Neural crest cell (in vitro differentiated cells): ENCODE measurements around the gene COL16A1. TPM values are rescaled to one million over a fixed set of nuclear protein-coding genes. Genes with fewer than 3 reads are reported as not detected.

ENCODE experiments used
- DNase-seq: peaks from one replicate; pipeline ENCODE4 v3.0.0; 2021; ENCODE audit warnings: low read depth, mixed read lengths, low spot score
- H3K27ac Mint-ChIP-seq: one replicate; pipeline ENCODE4 v1.8.0; 2021; ENCODE audit warnings: mild to moderate bottlenecking, mixed read lengths; ENCODE audit not compliant: unreplicated experiment
- H3K27me3 Mint-ChIP-seq: 2 replicates; pipeline ENCODE4 v1.8.0; 2021; ENCODE audit warnings: low read depth, mild to moderate bottlenecking, mixed read lengths
- H3K36me3 Mint-ChIP-seq: 2 replicates; pipeline ENCODE4 v1.8.0; 2021; ENCODE audit warnings: low read depth, mild to moderate bottlenecking, mixed read lengths
- H3K4me1 Mint-ChIP-seq: 2 replicates; pipeline ENCODE4 v1.8.0; 2021; ENCODE audit warnings: mixed read lengths
- H3K4me3 Mint-ChIP-seq: one replicate; pipeline ENCODE4 v1.8.0; 2021; ENCODE audit warnings: mild to moderate bottlenecking, mixed read lengths
- H3K9me3 Mint-ChIP-seq: 2 replicates; pipeline ENCODE4 v1.8.0; 2021; ENCODE audit warnings: mixed read lengths
- CTCF ChIP-seq: fragments of 200-600 bp; sonication (generic); conservative IDR thresholded peaks from 2 replicates; pipeline ENCODE4 v1.5.0; 2021; ENCODE audit warnings: antibody characterized with exemption, mild to moderate bottlenecking
- total RNA-seq: library from RNA; stranded (reverse); gene quantifications from 2 replicates; pipeline ENCODE4 v1.2.1, GENCODE V29; 2021

The COL16A1 gene
- total RNA-seq, 1 donor from 2014 or later: 0.72 TPM

GRCh38 chr1:31749785-31750735 lies 46.2 kb upstream of the COL16A1 start:
- Mint-ChIP-seq H3K4me3 (no peak overlapping the region), H3K36me3 (no peaks in the 10 kb centered on the region), H3K4me1 (peaks cover 39% of the 10 kb centered on the region), H3K27ac (peak overlapping the region; percentile 81), H3K27me3 (no peaks in the 10 kb centered on the region), H3K9me3 (no peaks in the 10 kb centered on the region)
- no peak for DNase-seq
- no peak for TF ChIP-seq CTCF

GRCh38 chr1:31748365-31748764 lies 44.5 kb upstream of the COL16A1 start:
- H3K4me1 Mint-ChIP-seq: peaks cover 39% of the 10 kb centered on the region
- H3K27me3 Mint-ChIP-seq: no peaks in the 10 kb centered on the region
- no peak for DNase-seq

GRCh38 chr1:31747304-31747703 lies 43.5 kb upstream of the COL16A1 start:
- Mint-ChIP-seq H3K36me3 (no peaks in the 10 kb centered on the region), H3K27ac (peak overlapping the region; percentile 20), H3K4me3 (no peak overlapping the region), H3K9me3 (no peaks in the 10 kb centered on the region), H3K27me3 (no peaks in the 10 kb centered on the region), H3K4me1 (peaks cover 37% of the 10 kb centered on the region)
- no peak for DNase-seq
- no peak for TF ChIP-seq CTCF

More at GRCh38 chr1:31748365-31748764, 44.5 kb upstream of the COL16A1 start:
- H3K27ac Mint-ChIP-seq: no peak overlapping the region
- no peak overlapping the region for H3K4me3 Mint-ChIP-seq
- no peaks in the 10 kb centered on the region for H3K36me3 Mint-ChIP-seq
- no peaks in the 10 kb centered on the region for H3K9me3 Mint-ChIP-seq
- TF ChIP-seq CTCF: no peak

- no peak for TF ChIP-seq CTCF
- H3K4me3 Mint-ChIP-seq: no peak overlapping the region
- H3K27me3 Mint-ChIP-seq: no peaks in the 10 kb centered on the region
- H3K9me3 Mint-ChIP-seq: no peaks in the 10 kb centered on the region
- no peaks in the 10 kb centered on the region for H3K36me3 Mint-ChIP-seq
- no peak overlapping the region for H3K27ac Mint-ChIP-seq
- DNase-seq: no peak
- H3K4me1 Mint-ChIP-seq: peaks cover 31% of the 10 kb centered on the region
Measured at GRCh38 chr1:31746687-31747086, 42.9 kb upstream of the COL16A1 start.

- Mint-ChIP-seq H3K4me1 (peaks cover 30% of the 10 kb centered on the region), H3K36me3 (no peaks in the 10 kb centered on the region), H3K4me3 (no peak overlapping the region), H3K27ac (peak overlapping the region; percentile 67), H3K27me3 (no peaks in the 10 kb centered on the region), H3K9me3 (no peaks in the 10 kb centered on the region)
- DNase-seq: no peak
- TF ChIP-seq CTCF: peak; percentile 6
Measured at GRCh38 chr1:31745946-31746670, 42.3 kb upstream of the COL16A1 start.
